RWPE1 (cell line): ENCODE results near the gene PGC.

Experiments used
- CTCF ChIA-PET: fragments of 350-600 bp; sonication (Branson Sonifier 250); formaldehyde crosslinking; extraction: SDS; loops from one replicate; lab custom pipeline; 2021; lab: Yijun Ruan, JAX
- POLR2A ChIA-PET: fragments of 400-600 bp; formaldehyde crosslinking; extraction: SDS; loops from one replicate; lab custom pipeline; 2020; ENCODE audit warnings: antibody characterized with exemption; ENCODE audit not compliant: low non-redundant PET; lab: Yijun Ruan, JAX
- DNase-seq: peaks from one replicate; pipeline ENCODE4 v3.0.0; 2012; ENCODE audit warnings: low spot score
- H3K27ac ChIP-seq: fragments of 450-650 bp; 2 replicates; pipeline ENCODE4 v1.5.1; 2017
- TF ChIP-seq, protein P1 (sequence below): fragments of 450-650 bp; conservative IDR thresholded peaks from 2 replicates; pipeline ENCODE4 v1.5.1; 2017; ENCODE audit warnings: low read depth, mild to moderate bottlenecking

The PGC gene

DNA sequence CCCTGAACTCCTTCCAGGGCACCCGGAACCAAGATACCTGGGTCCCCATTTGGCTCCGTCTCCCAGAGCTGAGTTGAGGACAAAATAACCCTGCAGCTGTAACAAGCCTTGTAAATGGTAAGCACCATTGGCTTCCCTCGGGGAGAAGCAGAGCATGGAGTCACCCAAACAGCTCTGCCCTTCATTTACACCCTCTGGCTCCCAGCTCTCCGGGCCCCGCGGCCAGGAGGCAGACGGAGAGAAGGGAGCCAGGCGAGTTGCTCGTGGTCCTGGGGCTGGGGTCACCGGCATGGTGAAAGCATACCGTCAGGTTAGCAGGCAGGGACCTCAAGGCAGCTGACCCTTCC lies 13.9 kb downstream of the PGC start:
- peak overlapping the region; percentile 98 for H3K27ac ChIP-seq
- ChIA-PET CTCF (interaction anchor here (0.5 to 1.9 kb wide), 7 partner anchors 11 to 54 kb away, joined by 3 to 11 read pairs (median 4); partner anchors contain the start of genes PRICKLE4 and TOMM6), POLR2A (interaction anchor here (0.6 to 2.1 kb wide), 6 partner anchors 10 to 54 kb away, joined by 3 to 11 read pairs (median 6); partner anchors contain the start of gene TOMM6)
- DNase-seq: no peak
- TF ChIP-seq, protein P1, sequence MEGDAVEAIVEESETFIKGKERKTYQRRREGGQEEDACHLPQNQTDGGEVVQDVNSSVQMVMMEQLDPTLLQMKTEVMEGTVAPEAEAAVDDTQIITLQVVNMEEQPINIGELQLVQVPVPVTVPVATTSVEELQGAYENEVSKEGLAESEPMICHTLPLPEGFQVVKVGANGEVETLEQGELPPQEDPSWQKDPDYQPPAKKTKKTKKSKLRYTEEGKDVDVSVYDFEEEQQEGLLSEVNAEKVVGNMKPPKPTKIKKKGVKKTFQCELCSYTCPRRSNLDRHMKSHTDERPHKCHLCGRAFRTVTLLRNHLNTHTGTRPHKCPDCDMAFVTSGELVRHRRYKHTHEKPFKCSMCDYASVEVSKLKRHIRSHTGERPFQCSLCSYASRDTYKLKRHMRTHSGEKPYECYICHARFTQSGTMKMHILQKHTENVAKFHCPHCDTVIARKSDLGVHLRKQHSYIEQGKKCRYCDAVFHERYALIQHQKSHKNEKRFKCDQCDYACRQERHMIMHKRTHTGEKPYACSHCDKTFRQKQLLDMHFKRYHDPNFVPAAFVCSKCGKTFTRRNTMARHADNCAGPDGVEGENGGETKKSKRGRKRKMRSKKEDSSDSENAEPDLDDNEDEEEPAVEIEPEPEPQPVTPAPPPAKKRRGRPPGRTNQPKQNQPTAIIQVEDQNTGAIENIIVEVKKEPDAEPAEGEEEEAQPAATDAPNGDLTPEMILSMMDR: no peak

DNA sequence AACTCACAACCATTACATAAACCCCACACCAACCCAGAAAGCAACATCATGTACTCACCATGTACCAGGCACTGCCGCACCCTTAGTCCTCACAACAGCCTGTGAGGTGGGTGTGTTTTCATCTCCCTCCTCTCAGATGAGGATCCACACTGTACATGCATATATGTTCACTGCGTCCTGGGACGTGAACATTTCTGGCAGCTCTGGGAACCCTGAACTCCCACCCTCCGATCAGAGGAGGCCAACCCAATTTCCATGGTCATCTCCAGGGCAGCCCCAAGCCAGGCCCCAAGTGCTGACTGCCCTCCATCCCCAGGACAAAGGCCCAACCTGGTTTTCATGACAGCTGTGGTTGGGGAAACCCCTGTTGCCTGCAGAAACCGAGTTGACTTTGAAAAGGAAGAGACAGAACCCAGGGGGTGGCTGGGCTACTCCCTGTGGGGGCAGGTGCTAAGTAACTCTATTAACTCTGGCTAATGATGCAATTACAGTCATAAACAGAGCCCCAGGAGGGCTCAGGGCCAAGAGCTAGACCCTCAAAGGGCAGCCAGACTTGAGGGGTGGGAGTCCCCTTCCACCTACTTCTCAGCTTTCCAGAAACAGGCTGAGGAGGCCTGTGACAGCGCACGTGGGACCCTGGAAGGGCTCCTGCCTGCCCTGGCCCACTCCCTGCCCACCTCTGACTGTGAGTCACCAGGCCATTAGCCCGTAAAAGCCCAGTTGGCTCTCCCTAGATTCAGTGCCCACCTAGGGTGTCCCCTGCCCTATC lies 14.4 kb downstream of the PGC start:
- ChIA-PET POLR2A (interaction anchor here (0.6 to 2.1 kb wide), 3 partner anchors 19 to 52 kb away, joined by 3 to 6 read pairs (median 5); no protein-coding TSS in a partner anchor), CTCF (interaction anchor here (0.5 to 1.5 kb wide), 3 partner anchors 27 to 884 kb away, joined by 3 to 11 read pairs (median 3); no protein-coding TSS in a partner anchor)
- TF ChIP-seq, protein P1: no peak
- peak overlapping the region; percentile 98 for H3K27ac ChIP-seq
- DNase-seq: no peak

DNA sequence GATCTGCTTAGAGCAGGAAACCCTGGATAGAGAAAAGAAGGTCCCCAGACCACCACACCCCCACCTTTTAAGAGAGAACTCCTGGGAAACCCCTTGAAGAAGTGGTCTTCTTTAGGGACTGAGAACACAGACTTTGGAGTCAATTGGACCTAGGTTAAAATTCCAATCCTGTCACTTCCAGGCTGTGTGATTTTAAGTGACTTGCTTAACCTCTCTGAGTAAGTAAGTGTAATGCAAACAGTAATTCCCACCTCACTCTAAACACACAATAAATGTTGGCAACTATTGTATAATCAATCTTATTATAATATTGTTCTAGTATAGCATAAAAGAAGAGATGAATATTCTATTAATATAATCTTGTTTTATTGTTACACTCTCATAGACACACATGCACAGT lies 15.0 kb downstream of the PGC start:
- CTCF ChIA-PET: no interaction called here
- H3K27ac ChIP-seq: peak overlapping the region; percentile 98
- TF ChIP-seq, protein P1: no peak
- POLR2A ChIA-PET: no interaction called here
- DNase-seq: no peak

DNA sequence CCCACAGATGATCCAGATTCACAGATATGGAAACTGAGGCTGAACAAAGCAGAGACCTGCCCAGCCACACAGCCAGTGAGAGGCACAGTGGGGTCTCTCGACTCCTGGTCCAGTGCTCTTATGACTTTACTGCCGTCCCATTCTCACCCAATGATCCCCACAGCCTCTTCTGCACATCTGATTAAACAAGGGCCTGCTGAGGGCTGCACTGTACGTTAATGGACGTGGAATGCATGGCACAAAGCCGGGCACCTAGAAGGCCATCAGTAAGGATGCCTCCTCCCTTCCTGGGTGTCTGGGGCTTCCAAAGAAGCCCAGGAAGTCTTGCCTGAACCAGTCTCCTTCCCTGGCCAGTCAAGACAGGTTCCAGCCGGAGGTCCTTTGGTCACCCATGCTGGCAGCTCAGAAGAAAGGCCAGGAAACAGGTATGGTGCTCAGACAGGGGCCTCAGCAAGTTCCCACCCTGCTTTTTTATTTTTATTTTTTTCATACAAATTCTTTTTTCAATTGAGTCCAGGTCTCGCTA lies 15.6 kb downstream of the PGC start:
- no peak for DNase-seq
- TF ChIP-seq, protein P1: no peak
- peak overlapping the region; percentile 98 for H3K27ac ChIP-seq
- ChIA-PET POLR2A (no interaction called here), CTCF (interaction anchor here (0.7 kb wide), 1 partner anchor 355 kb away, joined by 3 read pairs; no protein-coding TSS in a partner anchor)

DNA sequence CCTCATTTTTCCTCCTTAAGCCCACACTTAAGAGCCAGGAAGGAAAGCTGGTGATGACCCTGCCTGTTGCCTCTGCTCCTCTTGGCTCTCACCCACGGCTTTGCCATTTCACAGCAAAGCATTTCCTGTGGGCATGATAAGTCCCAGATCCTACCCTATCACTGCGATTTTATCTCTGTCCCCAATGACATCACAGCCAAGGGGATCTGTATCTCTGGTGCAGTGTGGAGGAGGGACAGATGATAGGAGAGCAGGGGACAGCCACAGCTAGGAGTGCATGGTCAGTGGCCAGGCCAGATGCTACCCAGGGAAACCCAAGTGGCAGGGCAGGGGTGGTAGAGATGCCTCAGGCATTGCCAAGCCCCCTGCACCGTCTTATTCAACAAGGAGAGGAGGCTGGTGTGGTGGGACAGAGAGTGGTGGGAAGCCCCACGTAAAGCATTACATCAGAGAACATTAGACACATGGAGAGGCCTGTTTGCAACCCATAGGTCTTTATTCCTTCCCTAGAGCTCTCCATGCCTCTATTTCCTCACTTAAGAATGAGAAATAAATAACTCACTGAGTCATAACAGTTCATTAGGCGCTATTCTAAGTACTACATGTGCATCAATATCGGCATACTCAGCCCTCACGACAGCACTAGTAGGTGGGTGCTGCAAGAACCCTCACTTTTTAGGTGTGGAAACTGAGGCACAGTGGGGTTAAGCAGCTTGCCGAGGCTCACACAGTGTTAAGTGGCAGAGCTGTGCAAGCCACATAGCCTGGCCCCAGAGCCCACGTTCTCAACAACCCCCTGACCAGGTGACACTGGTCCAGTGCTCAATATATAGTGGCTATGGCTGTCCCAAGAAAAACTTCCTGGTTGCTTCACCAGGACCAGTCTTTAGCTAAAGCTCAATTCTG lies 16.4 kb downstream of the PGC start:
- POLR2A ChIA-PET: no interaction called here
- peak overlapping the region; percentile 98 for H3K27ac ChIP-seq
- CTCF ChIA-PET: interaction anchor here (0.7 kb wide), 1 partner anchor 356 kb away, joined by 3 read pairs; no protein-coding TSS in a partner anchor
- TF ChIP-seq, protein P1: no peak
- no peak for DNase-seq

DNA sequence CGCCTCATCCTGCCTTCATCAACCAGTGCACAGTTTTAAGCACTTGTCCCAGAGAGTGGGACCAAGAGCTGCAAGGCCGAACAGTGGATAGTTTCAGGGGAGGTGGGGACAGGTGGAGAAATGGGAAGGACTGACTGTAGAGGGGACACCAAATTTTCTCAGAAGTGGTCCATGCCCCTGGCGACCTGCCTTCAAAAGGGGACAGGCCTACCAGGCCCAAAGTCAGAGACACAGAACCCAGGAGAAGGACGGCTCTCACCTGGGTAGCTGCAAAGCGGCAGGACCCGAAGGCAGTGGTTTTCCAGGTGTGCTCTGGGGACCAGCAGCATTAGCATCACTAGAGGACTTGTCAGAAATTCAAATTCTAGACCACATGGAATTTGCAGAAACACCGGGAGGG lies 17.6 kb downstream of the PGC start:
- CTCF ChIA-PET: no interaction called here
- POLR2A ChIA-PET: no interaction called here
- DNase-seq: no peak
- TF ChIP-seq, protein P1: no peak
- peak overlapping the region; percentile 98 for H3K27ac ChIP-seq
